ENCODE measurements around the gene SHISA9.
A peak's percentile ranks its signal among the peaks of the same experiment; 100 is the strongest.

Gene SHISA9

GRCh38 chr16:13093661-13094060, 192.3 kb downstream of the SHISA9 start:
- no peaks in the 10 kb centered on the region for H3K4me1 Mint-ChIP-seq
- no peaks in the 10 kb centered on the region for H3K9me3 Mint-ChIP-seq
- no peaks in the 10 kb centered on the region for H3K36me3 Mint-ChIP-seq
- no peak overlapping the region for H3K27ac Mint-ChIP-seq
- H3K4me3 Mint-ChIP-seq = no peak overlapping the region
- H3K27me3 Mint-ChIP-seq = peaks cover 8% of the 10 kb centered on the region

GRCh38 chr16:13095061-13095460, 193.7 kb downstream of the SHISA9 start:
- H3K27me3 Mint-ChIP-seq = peaks cover 8% of the 10 kb centered on the region
- H3K4me1 Mint-ChIP-seq = no peaks in the 10 kb centered on the region
- no peak overlapping the region for H3K27ac Mint-ChIP-seq
- no peaks in the 10 kb centered on the region for H3K36me3 Mint-ChIP-seq
- H3K4me3 Mint-ChIP-seq = no peak overlapping the region
- H3K9me3 Mint-ChIP-seq = no peaks in the 10 kb centered on the region

GRCh38 chr16:13098536-13098935, 197.1 kb downstream of the SHISA9 start:
- Mint-ChIP-seq H3K9me3 (no peaks in the 10 kb centered on the region), H3K4me1 (no peaks in the 10 kb centered on the region), H3K4me3 (no peak overlapping the region), H3K36me3 (no peaks in the 10 kb centered on the region), H3K27ac (no peak overlapping the region), H3K27me3 (peaks cover 7% of the 10 kb centered on the region)

GRCh38 chr16:13099822-13100221, 198.4 kb downstream of the SHISA9 start:
- H3K27ac Mint-ChIP-seq = no peak overlapping the region
- H3K27me3 Mint-ChIP-seq = peaks cover 5% of the 10 kb centered on the region
- H3K4me3 Mint-ChIP-seq = no peak overlapping the region
- no peaks in the 10 kb centered on the region for H3K4me1 Mint-ChIP-seq
- no peaks in the 10 kb centered on the region for H3K9me3 Mint-ChIP-seq
- H3K36me3 Mint-ChIP-seq = no peaks in the 10 kb centered on the region

GRCh38 chr16:13100970-13101369, 199.6 kb downstream of the SHISA9 start:
- Mint-ChIP-seq H3K4me1 (no peaks in the 10 kb centered on the region), H3K27me3 (peaks cover 2% of the 10 kb centered on the region), H3K9me3 (no peaks in the 10 kb centered on the region), H3K27ac (peak overlapping the region; percentile 24), H3K4me3 (no peak overlapping the region), H3K36me3 (no peaks in the 10 kb centered on the region)

DNA sequence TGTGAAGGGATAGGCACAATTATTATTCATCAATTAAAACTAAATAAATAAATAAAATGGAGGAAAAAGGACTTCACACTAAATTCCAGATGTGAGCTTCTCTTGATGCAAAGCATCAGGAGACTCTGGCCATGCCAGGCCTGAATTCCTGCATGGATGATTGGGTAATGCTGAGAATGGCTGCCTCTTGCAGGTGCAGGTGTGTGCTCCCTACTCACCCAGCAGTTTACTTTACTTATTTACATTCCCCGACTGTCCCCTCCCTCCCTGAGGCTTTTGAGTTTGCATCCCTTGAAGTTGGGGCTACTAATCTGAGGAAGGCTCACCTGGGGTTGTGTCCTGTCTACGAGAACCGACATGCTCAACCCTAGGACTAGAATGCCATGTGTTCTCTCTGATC, 200.4 kb downstream of the SHISA9 start:
- Mint-ChIP-seq H3K9me3 (no peaks in the 10 kb centered on the region), H3K27ac (no peak overlapping the region), H3K4me1 (no peaks in the 10 kb centered on the region), H3K36me3 (no peaks in the 10 kb centered on the region), H3K4me3 (no peak overlapping the region), H3K27me3 (peaks cover 3% of the 10 kb centered on the region)

- no peaks in the 10 kb centered on the region for H3K9me3 Mint-ChIP-seq
- H3K27ac Mint-ChIP-seq = no peak overlapping the region
- H3K36me3 Mint-ChIP-seq = no peaks in the 10 kb centered on the region
- H3K4me1 Mint-ChIP-seq = no peaks in the 10 kb centered on the region
- no peak overlapping the region for H3K4me3 Mint-ChIP-seq
- peaks cover 3% of the 10 kb centered on the region for H3K27me3 Mint-ChIP-seq
These were observed 201.0 kb downstream of the SHISA9 start for GRCh38 chr16:13102401-13102800.

DNA sequence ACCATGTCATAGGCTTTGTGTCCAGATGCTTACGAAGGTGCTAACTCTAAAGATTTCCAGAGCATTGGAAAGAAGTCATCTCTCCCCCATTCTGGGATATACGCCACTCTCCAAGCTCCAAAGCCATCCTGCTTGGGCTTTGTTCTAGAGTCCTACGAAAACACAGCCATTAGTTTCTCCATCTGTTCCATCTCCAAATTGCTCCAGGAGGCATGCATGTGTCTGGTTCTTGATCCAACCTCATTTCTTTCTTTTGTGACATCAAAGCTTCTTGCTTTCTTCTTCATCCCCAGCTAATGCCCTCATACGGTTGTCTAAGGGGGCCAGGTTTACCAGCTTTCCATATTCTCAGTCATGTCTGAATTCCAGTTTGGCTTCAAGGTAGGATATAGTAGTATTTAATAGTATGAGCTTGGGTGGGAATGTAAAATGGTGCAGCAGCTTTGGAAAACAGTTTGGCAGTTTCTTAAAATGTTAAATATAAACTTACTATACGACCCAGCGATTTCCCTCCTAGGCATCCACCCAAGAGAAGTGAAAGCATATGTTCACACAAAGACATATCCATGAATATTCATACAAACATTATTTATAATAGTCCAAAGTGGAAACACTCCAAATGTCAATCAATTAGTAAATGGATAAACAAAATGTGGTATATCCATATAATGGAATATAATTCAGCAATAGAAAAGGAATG, 202.6 kb downstream of the SHISA9 start:
- H3K27me3 Mint-ChIP-seq = peaks cover 1% of the 10 kb centered on the region
- no peaks in the 10 kb centered on the region for H3K4me1 Mint-ChIP-seq
- no peak overlapping the region for H3K4me3 Mint-ChIP-seq
- no peaks in the 10 kb centered on the region for H3K9me3 Mint-ChIP-seq
- H3K36me3 Mint-ChIP-seq = no peaks in the 10 kb centered on the region
- no peak overlapping the region for H3K27ac Mint-ChIP-seq

DNA sequence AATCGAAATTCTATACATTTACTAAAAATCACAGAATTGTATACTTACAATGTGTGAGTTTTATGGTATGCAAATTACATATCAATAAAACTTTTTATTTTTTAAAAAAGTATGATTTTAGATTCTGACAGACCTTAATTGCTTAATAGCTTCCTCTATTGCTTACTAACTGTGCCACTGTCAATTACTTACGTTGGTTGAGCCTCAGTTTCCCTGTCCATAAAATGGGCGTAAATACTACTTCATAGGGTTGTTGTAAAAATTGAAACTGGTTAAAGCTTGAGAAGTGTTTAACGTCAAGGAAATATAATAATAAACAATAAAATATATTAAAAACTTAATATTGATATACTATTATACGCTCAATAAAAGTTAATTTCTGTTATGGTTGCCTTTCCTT, 203.4 kb downstream of the SHISA9 start:
- Mint-ChIP-seq H3K27me3 (peaks cover 1% of the 10 kb centered on the region), H3K36me3 (no peaks in the 10 kb centered on the region), H3K4me3 (no peak overlapping the region), H3K4me1 (no peaks in the 10 kb centered on the region), H3K27ac (no peak overlapping the region), H3K9me3 (no peaks in the 10 kb centered on the region)

- H3K9me3 Mint-ChIP-seq = no peaks in the 10 kb centered on the region
- no peaks in the 10 kb centered on the region for H3K4me1 Mint-ChIP-seq
- H3K4me3 Mint-ChIP-seq = no peak overlapping the region
- no peaks in the 10 kb centered on the region for H3K36me3 Mint-ChIP-seq
- peaks cover 1% of the 10 kb centered on the region for H3K27me3 Mint-ChIP-seq
- H3K27ac Mint-ChIP-seq = no peak overlapping the region
These were observed 204.0 kb downstream of the SHISA9 start for GRCh38 chr16:13105427-13105826.

DNA sequence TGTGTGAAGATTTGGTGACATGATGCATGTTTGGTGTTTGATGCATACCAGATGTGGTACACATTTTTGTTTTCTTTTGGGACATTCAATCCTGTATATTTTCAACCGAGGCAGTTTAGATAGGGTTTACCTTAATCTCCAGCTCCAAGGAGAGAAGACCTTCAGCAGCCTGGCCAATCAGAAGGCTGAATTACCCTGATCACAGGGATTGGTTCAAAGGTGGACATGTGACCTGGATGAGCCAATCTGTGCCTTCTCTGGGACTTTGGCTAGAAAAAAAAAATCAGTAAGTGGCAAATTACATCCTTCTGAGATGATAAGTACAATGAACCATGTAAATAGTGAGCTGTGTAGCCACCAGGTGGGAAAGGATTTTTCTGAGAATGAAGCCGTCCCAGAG, 205.1 kb downstream of the SHISA9 start:
- Mint-ChIP-seq H3K36me3 (no peaks in the 10 kb centered on the region), H3K4me3 (no peak overlapping the region), H3K27me3 (peaks cover 1% of the 10 kb centered on the region), H3K9me3 (no peaks in the 10 kb centered on the region), H3K4me1 (no peaks in the 10 kb centered on the region), H3K27ac (no peak overlapping the region)

- no peaks in the 10 kb centered on the region for H3K4me1 Mint-ChIP-seq
- no peaks in the 10 kb centered on the region for H3K36me3 Mint-ChIP-seq
- H3K4me3 Mint-ChIP-seq = no peak overlapping the region
- H3K27me3 Mint-ChIP-seq = peaks cover 1% of the 10 kb centered on the region
- H3K9me3 Mint-ChIP-seq = no peaks in the 10 kb centered on the region
- no peak overlapping the region for H3K27ac Mint-ChIP-seq
These were observed 206.7 kb downstream of the SHISA9 start for GRCh38 chr16:13108126-13108525.

DNA sequence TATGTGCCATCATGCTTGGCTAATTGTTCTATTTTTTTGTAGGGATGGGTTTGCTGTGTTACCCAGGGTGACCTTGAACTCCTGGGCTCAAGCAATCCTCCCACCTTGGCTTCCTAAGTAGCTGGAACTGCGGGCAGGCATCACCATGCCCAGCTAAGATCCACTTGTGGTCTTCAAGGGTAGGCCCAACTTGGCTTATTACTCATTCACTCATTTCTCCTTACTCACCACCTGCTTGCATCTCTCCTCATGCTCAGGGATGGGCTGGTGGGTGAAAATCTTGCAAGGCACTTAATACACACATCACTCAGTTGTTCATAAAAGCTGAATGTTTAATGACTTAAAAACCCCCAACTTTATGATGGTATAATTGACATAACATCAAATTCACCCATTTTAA, 207.8 kb downstream of the SHISA9 start:
- Mint-ChIP-seq H3K27me3 (peaks cover 1% of the 10 kb centered on the region), H3K27ac (no peak overlapping the region), H3K4me3 (no peak overlapping the region), H3K36me3 (no peaks in the 10 kb centered on the region), H3K4me1 (no peaks in the 10 kb centered on the region), H3K9me3 (no peaks in the 10 kb centered on the region)

DNA sequence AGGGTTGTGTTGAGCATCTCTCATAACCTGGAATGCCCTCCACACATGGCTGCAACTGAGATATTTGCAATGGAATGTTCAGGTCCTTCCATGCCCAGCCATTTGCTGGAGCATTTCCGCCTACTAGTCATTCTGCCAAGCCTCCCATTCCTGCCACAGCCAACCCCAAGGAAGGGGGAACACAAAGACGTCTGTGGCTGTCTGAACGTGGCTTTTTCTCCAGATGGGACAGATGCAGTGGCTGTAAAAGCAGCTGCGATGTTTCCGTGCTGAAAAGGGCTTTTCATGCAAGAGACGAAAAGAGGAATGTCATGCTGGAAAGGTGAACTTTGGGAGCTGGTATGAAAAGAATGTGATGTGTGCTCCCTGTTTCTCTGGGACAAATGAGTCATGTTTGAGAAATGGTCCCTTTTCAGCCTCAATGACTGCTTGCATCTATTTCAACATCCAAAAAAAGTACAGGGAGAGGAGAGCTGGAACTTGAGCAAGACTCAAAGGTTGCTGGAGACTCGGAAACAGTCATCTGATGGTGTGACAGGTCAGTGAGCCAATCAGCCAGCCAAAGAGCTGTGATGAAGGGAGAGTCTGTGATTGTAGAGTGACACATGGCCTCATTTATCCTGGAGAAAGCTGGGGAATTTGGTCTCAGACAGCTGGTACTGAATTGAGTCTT, 208.9 kb downstream of the SHISA9 start:
- H3K36me3 Mint-ChIP-seq = no peaks in the 10 kb centered on the region
- no peak overlapping the region for H3K27ac Mint-ChIP-seq
- no peak overlapping the region for H3K4me3 Mint-ChIP-seq
- H3K4me1 Mint-ChIP-seq = no peaks in the 10 kb centered on the region
- H3K9me3 Mint-ChIP-seq = no peaks in the 10 kb centered on the region
- peaks cover 1% of the 10 kb centered on the region for H3K27me3 Mint-ChIP-seq

DNA sequence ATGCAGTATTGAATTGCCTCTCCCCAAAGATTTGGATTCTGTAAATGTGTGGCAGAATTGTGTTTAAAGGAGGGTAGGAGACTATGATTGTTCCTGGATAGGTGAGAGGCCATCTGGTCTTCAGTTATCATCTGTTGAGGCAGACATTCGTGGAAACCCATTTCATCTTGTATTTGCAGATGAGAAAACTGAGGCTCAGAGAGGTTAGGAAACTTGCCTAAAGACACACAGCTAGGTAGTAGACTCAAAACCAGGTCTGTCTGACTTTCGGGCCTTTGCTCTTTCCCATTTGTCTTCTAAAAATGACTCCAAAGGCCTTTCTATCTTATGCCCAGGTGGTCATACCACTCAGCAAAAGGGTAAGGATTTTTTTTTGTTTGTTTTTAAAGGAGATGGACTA, 210.3 kb downstream of the SHISA9 start:
- Mint-ChIP-seq H3K27me3 (peaks cover 1% of the 10 kb centered on the region), H3K27ac (no peak overlapping the region), H3K9me3 (no peaks in the 10 kb centered on the region), H3K4me1 (no peaks in the 10 kb centered on the region), H3K36me3 (no peaks in the 10 kb centered on the region), H3K4me3 (no peak overlapping the region)

DNA sequence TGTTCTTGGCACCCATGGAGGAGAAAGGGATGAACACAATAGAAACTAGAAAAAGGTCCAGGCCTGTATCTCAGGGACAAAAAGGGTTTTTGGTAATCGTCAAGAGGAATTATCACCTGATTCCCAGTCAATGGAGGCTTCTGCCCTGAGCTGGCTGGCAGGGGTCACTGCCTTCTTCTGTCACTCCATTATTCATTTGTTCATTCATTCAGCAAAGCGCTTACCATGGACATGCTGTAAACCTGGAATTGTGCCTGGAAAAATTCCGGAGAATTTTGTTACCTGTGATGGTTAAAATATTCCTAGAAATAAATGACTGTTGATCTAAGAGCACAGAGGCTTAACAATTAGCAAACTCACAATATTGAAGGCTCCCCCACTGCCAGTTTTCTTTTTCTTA, 212.3 kb downstream of the SHISA9 start:
- no peak overlapping the region for H3K4me3 Mint-ChIP-seq

DNA sequence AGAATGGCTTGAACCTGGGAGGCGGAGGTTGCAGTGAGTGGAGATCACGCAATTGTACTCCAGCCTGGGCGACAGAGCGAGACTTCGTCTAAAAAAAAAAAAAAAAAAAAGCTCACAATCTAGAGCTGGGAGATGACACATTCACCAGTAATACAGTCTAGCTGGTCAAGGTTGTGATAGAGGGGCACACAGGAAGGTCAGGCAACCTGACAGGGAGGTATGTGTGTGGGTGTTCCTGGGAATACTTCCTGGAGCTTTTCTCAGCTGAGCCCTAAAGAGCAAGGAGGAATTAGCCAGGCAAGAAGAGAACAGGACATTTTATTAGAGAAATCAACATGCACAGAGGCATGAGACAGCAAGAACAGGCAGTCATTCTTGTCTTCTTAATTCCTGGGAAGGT, 216.7 kb downstream of the SHISA9 start:
- H3K4me3 Mint-ChIP-seq = no peak overlapping the region
- no peaks in the 10 kb centered on the region for H3K27me3 Mint-ChIP-seq
- H3K27ac Mint-ChIP-seq = no peak overlapping the region
- H3K36me3 Mint-ChIP-seq = no peaks in the 10 kb centered on the region
- H3K9me3 Mint-ChIP-seq = no peaks in the 10 kb centered on the region
- H3K4me1 Mint-ChIP-seq = no peaks in the 10 kb centered on the region

More for the DNA sequence above, 212.3 kb downstream of the SHISA9 start:
- H3K9me3 Mint-ChIP-seq = no peaks in the 10 kb centered on the region
- H3K27ac Mint-ChIP-seq = no peak overlapping the region
- no peaks in the 10 kb centered on the region for H3K4me1 Mint-ChIP-seq
- no peaks in the 10 kb centered on the region for H3K27me3 Mint-ChIP-seq
- H3K36me3 Mint-ChIP-seq = no peaks in the 10 kb centered on the region
